ENCODE measurements around the gene SYNDIG1.

SYNDIG1 gene

DNA sequence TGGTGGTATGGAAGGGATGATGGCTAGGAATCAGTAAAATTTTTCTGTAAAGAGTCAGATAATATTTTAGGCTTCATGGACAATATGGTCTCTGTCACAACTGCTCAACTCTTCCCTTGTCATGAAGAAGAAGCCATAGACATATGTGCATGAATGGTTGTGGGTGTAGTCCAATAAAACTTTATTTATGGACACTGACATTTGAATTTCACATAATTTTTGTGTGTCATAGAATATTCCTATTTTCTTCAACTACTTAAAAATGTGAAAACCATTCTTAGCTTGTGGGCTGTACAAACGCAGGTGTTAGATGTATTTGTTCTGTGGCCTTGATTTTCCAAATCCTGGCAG lies 59.9 kb downstream of the SYNDIG1 start:
- no peak for DNase-seq

DNA sequence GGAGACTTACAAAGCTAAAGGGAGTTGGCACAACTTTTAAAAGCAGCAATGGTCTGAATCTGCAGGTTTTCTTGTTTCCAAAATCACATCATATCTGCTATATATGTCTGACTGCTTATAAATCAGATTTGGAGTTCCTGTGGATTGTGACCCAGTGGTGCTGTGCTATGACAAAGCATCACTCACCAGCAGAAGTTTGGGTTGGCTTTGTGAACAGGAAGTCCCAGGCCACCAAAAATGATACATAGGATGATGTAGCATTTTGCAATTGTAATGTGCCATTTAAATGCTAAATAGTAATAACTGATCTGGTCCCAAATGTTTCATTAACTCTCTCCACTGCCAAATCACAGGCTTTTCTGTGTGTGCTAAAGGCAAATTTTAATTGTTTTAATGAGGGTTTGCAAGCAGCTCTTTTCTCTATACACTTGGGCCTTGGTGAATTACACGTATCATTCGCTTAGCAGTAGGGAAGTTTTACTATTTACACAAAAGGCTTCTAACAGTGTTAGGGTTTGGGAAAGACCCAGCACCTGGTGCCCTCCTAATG lies 60.8 kb downstream of the SYNDIG1 start:
- no peak for DNase-seq

DNA sequence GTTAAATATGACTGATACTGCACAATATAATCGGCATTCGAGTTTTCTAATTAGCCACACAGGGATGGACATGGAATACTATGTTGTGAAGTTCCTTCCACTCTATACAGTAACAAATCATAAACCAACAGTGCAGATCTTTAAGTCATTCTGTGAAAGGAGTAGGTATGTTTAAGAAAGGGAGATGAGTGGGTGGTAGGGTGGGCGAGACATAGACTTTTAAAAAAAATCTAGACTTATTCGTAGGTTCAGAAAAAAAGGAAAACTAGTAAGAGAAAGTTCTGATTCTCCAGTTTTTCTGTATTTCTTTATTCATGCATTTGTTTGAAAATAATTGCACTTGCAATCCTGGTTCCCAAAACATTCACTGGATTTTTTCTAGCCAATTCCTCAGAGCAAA lies 61.8 kb downstream of the SYNDIG1 start:
- no peak for DNase-seq

DNA sequence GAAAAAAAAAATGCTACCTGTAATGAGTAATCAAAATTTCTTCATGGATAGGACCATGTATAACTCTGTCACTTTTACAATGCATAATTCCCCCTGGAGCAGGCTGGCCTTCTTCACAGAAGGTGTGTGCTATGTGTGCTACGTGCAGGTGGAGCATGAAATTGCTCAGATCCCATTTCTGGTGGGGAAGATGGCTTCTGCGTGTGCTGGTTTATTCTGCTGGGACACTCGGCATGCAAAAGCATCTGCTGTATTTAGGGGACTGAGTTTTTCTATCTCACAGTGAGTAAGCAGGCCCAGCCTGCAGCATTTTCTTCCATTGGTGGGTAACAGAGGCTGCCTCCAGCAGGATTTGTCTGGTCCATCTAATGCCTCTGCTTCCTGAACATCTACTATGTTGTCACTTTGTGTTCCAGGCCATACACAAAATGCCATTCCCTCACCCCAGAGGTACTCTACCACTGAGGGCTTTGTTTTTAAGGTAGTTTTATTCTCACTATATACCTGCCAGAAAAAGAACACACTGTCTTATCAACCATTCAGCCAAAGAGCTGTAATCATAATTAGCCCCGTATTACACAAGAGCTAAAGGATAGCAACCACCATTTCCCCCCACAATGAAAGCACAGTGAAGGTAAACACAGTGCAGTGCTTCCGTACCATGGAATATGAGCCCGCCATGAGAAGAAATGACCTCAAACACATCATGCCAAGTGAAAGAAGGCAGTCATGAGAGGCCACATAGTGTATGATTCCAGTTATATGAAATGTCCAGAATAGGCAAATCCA lies 62.4 kb downstream of the SYNDIG1 start:
- DNase-seq: no peak

DNA sequence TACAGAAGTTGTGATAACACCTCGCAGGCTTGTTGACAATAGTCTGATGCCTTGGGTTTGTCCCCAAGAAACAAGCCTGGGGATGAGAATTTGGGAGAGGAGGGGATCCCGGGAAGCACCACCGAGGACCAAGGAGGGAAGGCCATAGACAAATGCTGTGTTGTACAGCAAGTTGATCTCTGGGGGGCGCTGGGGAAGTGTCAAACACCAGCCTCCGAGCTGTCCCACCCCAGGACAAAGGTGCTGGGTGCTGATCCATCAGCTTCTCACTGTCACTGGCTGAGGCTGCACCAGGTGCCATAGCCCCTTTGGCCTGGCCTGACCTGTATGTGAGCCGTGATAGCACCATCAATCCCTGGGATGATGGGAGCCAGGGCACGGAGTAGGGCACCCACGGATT lies 64.0 kb downstream of the SYNDIG1 start:
- DNase-seq: no peak

DNA sequence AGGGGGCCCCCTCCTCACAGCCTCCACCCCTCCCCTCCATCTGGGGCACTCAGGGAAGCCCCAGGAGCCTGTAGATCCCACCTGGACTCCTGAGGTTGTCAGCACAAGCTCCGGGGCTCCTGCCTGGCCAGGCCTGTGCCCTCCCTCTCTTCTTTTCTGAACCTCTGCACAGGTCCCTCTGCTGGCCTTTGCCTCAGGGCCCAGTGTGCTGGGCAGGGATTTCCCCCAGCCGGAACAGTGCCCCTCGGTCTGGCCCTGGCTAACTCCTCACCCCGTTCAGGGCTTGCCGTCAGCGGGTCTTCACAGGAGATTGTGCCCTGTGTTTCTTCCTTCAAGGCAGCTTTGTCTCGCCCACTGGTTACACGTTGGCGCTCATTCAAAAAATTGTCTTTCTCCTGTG lies 64.9 kb downstream of the SYNDIG1 start:
- no peak for DNase-seq

DNA sequence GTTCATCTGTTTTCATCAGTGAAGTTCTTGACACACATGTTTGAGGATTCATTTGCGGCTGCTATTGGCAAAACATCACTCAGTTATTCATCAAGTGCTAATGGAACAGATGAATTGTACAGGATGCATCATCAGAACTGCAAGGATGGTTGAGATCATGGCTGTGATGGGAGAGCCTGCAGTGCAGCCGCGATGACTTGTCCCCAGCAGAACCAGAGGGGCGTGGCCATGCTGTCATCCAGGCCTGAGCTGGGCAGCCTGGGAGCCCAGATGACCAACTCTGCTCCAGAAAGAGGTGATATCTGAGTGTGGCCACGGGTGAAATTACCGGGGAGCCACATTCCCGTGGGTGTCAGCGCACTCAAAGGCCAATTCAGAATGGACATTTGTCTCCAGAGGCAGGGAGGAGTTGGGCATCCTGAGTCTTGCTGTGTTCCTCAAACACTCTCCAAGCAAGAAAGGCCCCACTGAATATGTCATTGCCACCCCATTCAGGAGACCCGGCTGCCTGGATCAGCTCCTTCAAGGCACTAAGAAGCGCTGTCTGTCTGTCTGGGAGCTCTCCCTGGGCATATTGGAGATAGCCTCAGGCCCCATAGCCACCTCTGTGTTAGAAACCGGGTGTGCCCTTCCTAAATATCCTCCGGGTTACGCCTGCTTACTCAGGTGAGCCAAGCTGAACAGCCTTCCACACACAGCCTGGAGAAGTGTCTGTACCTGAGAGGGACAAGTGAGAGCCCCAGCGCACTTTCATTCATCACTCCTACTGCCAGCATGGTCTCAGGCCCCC lies 66.7 kb downstream of the SYNDIG1 start:
- no peak for DNase-seq

DNA sequence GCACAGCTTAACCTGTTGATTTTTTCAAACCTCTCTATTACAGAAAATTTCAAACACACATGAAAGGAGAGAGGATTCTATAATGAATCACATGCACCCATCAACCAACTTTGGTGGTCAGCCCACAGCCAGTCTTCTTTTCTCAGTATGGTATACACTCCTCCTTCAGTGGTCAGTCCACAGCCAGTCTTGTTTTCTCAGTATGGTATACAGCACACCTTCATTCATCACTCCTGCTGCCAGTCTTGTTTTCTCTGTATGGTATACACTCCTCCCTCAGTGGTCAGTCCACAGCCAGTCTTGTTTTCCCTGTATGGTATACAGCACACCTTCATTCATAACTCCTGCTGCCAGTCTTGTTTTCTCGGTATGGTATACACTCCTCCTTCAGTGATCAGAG lies 67.8 kb downstream of the SYNDIG1 start:
- no peak for DNase-seq

DNA sequence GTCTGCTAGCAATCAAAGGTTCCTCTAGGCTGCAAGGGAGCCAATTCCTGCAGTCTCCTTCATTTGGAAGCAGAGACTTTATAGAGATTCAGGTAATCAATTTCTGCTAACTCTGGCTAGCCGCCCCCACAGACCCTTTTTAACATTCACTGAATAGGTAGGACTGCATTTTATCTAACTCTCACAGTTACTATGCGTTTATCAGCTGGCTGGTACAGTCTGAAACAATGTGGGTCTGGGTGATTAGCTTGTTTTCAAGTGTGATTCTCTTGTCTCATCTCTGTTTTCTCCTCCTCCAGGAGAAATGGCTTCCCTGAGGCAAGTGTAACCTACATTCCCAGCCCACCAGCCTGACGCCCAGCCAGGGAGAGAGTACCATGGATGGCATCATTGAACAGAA lies 73.3 kb downstream of the SYNDIG1 start:
- no peak for DNase-seq

DNA sequence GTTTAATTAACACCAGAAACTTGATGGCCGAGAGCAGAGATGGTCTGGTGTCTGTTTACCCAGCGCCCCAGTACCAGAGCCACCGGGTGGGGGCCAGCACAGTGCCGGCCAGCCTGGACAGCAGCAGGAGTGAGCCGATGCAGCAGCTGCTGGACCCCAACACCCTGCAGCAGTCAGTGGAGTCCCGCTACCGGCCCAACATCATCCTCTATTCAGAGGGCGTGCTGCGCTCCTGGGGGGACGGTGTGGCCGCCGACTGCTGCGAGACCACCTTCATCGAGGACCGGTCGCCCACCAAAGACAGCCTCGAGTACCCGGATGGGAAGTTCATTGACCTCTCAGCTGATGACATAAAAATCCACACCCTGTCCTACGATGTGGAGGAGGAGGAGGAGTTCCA lies 73.7 kb downstream of the SYNDIG1 start:
- no peak for DNase-seq

DNA sequence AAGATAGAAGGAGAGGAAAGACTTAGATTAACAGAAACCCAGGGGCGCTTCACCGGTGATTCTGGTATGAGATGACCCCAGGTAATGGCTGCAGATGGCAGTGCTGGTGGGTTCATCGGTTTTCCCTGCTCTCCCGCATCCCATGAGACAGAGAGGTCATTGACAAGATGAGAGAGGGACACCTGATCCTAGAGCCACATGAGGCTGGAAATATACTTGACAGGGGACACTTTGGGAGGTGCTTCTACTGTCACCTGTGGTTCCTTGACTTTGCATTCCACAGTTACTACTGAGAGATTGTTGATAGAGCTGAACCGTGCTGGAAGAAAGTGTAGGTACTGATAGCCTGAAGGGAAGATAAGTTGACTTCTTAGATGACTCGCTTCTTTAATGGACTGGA lies 74.3 kb downstream of the SYNDIG1 start:
- no peak for DNase-seq

DNA sequence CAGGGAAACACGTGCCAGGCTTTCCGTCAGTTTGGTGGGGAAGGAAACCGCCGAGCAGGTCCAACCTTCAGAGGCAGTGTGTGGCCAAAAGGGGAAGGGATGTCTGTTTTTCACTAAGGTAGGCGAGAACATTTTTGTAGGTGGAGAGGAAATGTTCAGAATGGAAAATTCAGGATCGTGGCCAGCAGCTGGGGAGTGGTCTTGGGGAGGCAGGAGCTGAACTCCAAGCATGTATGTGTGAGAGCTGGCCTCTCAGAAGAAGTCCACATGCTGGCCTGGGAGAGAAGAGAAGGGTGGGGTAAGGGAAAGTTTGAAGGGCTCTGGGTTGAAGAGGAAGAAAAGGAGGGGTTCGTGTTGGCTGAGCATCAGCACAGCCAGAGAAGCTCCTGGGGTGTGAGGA lies 74.9 kb downstream of the SYNDIG1 start:
- no peak for DNase-seq

DNA sequence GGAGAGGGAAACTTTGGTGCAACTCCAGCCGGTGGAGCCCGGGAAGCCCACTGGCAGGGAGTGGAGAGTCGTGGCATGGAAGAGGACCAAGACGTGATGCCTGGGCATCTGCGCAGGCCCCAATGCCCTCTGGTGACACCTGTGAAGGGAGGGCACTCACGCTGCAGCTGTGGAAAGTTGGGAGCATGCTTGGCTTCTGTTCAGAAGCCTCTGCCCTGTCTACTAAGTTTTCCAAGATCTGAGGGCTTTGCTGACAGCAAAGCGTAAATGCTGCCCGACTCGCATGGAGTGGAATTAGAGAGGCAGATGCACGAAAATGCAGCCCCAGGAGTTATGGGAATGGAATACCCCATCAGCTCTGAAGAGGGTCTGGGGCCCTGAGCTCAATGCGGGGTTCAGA lies 75.7 kb downstream of the SYNDIG1 start:
- no peak for DNase-seq

DNA sequence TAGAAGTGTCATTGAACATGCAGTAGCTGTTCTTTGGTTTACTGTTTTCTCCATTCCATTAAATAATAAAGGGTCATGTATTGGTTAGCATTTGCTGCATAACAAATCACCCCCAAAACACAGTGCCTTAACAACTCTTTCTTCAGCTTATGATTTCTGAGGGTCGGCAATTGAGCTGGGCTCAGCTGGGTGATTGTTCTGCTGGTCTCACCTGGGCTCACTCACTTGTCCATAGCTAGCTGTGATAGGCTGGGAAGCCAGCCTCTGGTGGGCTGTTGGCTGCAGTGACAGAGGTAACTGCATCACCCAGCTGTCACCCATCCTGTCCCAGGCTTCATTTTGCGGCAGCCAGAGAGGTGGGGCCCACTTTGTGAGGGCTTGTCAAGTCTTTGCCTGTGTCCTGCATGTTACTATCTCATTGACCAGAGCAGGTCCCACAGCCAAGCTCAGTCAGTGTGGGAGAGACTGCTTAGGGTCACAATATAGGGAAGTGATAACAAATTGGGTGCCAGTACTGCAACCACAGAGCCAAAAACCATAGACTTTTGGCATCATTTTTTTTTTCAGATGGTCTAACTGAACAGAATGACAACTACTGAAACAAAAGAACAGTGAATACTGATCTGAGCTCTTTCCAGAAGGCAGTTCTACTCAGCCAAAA lies 76.9 kb downstream of the SYNDIG1 start:
- DNase-seq: no peak

DNA sequence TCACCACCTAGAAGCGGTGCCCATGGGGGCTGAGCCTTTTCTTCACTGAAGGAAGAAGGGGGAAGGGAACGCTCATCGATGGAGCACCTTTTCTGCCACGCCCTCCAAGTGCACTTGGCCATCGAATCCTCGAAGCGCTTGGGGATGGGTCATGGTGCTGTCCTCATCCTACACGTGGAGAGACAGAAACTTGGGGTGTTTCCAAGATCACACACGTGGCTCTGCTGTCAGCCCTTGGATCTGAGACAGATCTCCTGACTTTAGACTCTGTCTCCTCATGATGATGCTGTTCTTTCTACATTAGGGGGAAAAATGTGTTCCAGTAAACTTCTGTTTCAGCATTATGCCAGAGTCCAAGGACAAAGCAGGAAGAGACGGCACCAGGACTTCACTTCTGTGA lies 78.5 kb downstream of the SYNDIG1 start:
- no peak for DNase-seq

DNA sequence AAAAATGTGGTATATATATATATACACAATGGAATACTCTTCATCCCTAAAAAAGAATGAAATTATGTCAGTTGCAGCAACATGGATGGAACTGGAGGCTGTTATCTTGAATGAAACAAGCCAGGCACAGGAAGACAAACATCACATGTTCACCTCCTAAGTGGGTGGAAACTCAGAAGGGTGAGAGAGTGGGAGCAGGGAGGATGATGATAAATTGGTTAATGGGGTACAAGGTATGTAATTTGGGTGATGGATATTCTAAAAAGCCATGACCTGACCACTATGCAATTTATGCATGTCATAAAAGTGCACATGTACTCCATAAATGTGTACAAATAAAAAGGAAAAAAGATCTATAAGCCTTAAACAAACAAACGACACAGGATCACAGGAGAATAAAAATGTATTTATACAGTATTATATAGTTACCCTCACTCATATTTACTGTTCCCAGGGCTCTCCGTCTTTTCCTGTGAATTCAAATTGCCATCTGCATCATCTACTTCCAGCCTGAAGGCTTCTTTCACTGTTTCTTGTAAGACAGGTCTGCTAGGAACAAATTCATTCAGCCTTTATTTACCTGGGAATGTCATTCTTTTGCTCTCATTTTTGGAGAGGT lies 89.8 kb downstream of the SYNDIG1 start:
- no peak for DNase-seq

DNA sequence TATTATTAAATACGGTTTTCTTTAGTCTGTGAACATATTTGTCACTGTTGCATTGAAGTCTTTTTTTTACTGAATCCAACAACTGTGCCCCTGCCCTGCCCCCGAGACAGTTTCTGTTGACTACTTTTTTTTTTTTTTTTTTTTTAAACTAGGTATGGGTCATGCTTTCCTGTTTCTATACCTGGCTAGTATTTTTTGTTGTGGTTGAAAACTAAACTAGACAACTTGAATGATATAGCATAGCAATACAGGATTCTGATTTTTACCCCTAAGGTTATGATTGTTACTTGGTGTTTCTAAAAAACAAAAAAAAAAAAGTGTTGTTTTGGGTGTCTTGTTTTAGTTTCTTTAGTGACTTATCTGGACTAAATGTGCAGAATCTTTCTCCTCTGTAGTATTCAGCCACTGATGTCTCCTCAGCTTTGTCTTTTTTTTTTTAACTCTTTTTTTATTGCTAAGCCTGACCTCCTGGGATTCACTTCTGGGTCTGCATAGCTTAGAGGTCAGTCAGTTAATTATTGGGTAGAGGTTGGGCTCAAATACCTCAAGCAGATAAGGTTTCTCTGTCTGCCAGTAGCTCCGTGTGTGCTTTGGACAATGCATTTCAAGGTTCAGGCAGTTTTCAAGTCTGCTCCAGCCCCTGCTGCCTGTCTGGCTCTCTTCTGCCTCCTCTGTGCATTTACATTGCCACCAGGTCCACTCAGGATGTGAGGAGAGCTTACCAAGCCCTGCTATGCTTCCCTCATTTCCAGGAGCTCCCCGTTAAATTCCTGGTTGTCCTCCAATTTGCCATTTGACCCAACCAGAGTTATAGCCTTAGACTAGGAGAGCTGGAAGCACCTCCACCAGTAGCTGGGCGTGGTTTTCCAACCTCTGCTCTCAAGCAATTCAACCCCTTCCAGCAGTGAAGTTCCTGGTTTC lies 91.4 kb downstream of the SYNDIG1 start:
- no peak for DNase-seq

DNA sequence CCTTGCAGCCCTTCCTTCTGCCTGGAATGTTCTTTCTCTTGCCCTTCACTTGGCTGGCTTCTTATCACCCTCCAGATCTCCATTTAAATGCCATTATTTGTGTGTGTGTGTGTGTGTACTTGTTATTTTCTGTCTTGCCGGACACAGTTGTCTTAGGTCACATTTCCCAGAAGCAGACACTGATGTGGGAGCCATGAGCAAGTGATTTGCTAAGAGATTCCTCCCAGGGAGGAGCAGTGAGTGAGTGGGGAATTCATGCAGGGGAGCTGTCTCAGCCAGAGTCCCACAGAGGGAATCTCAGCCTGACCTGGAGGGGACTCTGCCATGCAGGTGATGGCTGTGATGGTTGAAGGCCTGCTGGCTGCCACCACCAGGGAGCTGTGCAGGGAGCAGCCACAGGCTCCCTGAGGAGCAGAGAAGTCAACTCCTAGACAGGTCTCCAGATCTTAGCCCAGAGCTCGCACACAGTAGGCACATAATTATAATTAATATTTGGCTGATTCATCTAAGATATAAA lies 96.5 kb downstream of the SYNDIG1 start:
- DNase-seq: no peak

DNA sequence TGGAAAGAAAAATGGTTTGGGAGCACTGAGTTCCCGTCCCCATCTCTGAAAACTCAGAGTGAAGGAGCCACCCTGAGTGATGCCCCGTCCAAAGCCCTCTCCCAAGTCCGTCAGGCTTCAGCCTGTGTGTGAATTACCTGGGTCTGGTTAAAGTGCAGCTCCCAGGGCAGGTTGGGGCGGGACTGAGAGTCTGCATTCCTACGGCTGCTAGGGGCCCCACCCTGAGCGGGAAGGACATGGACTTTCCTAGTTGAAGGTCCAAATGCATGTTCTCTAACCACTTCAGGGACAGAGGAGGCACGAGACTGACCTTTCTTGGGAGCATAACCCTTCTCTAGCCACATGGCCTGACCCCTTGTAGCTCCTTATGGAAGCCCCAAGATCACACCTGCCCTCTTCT lies 97.2 kb downstream of the SYNDIG1 start:
- DNase-seq: no peak

DNA sequence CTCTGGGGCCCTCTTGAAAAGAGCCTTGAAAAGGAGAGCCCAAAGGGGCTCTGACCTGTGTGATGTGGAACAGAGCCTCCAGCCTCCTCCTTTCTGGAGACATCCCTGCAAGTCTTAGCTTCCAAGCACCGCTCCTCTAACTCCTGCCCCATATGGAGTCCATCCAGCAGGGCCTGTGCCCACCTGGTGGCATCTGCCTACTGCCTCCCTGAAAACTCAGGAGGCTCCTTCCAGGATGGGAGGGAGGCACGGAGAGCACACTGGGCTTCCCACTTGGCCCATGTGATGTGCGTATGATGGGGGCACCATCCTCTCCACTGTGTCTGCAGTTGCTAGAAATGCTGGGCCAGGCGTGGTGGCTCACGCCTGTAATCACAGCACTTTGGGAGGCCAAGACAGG lies 98.1 kb downstream of the SYNDIG1 start:
- no peak for DNase-seq

DNA sequence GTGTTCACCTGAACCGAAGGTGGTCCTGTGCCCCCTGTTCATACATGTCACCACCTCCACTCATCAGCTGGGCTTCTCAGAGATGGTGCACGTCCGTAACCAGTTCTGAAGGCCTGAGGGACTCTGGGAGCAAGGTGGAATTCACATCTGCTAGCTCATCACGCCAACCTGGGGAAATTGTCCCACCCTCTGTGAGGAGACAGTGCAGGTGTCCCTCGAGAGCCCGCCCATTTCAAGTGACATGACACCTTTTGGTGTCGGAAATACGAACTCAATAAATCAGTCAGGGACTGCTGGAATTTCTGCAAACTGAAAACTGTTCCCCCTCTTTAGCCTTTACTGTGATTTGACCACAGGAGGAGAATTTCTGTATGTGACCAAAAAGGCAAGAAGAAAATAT lies 99.4 kb downstream of the SYNDIG1 start:
- DNase-seq: no peak

DNA sequence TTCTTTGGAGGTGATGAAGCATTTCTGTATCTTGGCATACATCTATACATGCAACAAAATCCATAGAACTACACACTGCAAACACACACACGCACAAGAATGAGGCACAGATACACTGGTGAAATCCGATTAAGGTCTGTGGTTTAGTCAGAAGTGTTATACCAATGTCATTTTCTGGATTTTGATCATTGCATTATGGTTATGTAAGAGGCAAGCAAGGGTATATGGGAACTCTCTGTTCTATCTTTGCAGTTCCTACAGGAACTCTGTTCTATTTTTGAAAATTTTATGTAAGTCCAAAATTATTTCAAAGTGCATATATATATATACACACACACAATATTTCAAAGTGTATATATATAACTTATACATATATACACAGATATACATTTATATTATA lies 101.7 kb downstream of the SYNDIG1 start:
- no peak for DNase-seq
